GM12873 (cell line): Measurements from ENCODE around the gene CCDC9.

Experiments used
- CTCF ChIP-seq: IDR thresholded peaks from 2 replicates; pipeline ENCODE4 v1.5.1; 2012; ENCODE audit warnings: low read depth, mild to moderate bottlenecking, moderate library complexity, low read length, control low read depth; ENCODE audit not compliant: insufficient read depth; ENCODE audit errors: missing control alignments

Gene CCDC9

GRCh38 chr19:47258434-47258833 lies 2.1 kb downstream of the CCDC9 start:
- TF ChIP-seq CTCF: no peak

- no peak for TF ChIP-seq CTCF
Observed at GRCh38 chr19:47258895-47259555, 2.7 kb downstream of the CCDC9 start.

GRCh38 chr19:47260476-47260875 lies 4.2 kb downstream of the CCDC9 start:
- TF ChIP-seq CTCF: no peak

GRCh38 chr19:47264629-47265028 lies 8.3 kb downstream of the CCDC9 start:
- no peak for TF ChIP-seq CTCF

GRCh38 chr19:47266401-47266941 lies 10.1 kb downstream of the CCDC9 start:
- no peak for TF ChIP-seq CTCF

- TF ChIP-seq CTCF: no peak
Observed at GRCh38 chr19:47267350-47267759, 11.0 kb downstream of the CCDC9 start.

- TF ChIP-seq CTCF: no peak
Observed at GRCh38 chr19:47268028-47268427, 11.7 kb downstream of the CCDC9 start.

- no peak for TF ChIP-seq CTCF
Observed at GRCh38 chr19:47269596-47269995, 13.3 kb downstream of the CCDC9 start.
